Thyroid gland (tissue), 4 donors: Measurements from ENCODE around the gene ELFN2.

ENCODE experiments used
- POLR2A ChIP-seq, 2 donors: fragments of 450-650 bp; IDR thresholded peaks; one replicate each; pipeline ENCODE4 v1.6.1; 2017; ENCODE audit warnings: antibody characterized with exemption in 2 of 2, mild to moderate bottlenecking in 2 of 2, moderate library complexity in 1 of 2
- TF ChIP-seq, protein P1 (sequence below), 6 experiments: fragments of 200-600 bp in 3 of 6; fragments of 450-650 bp in 3 of 6; sonication (generic) in 3 of 6; IDR thresholded peaks; one replicate each; pipeline ENCODE4 v1.5.1; 2016 to 2019; ENCODE audit warnings: antibody characterized with exemption in 6 of 6, mild to moderate bottlenecking in 2 of 6, inconsistent platforms in 1 of 6, moderate library complexity in 1 of 6

- TF ChIP-seq POLR2A (IDR thresholded peaks at IDR 0.05) = no peak
- TF ChIP-seq, protein P1, sequence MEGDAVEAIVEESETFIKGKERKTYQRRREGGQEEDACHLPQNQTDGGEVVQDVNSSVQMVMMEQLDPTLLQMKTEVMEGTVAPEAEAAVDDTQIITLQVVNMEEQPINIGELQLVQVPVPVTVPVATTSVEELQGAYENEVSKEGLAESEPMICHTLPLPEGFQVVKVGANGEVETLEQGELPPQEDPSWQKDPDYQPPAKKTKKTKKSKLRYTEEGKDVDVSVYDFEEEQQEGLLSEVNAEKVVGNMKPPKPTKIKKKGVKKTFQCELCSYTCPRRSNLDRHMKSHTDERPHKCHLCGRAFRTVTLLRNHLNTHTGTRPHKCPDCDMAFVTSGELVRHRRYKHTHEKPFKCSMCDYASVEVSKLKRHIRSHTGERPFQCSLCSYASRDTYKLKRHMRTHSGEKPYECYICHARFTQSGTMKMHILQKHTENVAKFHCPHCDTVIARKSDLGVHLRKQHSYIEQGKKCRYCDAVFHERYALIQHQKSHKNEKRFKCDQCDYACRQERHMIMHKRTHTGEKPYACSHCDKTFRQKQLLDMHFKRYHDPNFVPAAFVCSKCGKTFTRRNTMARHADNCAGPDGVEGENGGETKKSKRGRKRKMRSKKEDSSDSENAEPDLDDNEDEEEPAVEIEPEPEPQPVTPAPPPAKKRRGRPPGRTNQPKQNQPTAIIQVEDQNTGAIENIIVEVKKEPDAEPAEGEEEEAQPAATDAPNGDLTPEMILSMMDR (IDR thresholded peaks at IDR 0.05) = no peak
Measured at GRCh38 chr22:37432708-37433054, 5.4 kb upstream of the ELFN2 start.
